GM23338 (cell line): ENCODE measurements around the gene RXFP4. TPM values are rescaled to one million over a fixed set of nuclear protein-coding genes. Genes with fewer than 3 reads are reported as not detected.

Experiments
- ATAC-seq: fragments of 200-7000 bp; cut with Tn5 transposase; 3 replicates; pipeline ENCODE4 v1.9.1; 2020
- DNase-seq: peaks from one replicate; pipeline ENCODE4 v3.0.0-alpha.2; 2015; ENCODE audit warnings: low spot score
- H2AFZ ChIP-seq: fragments of 200-600 bp; sonication (generic); 2 replicates; pipeline ENCODE4 v1.8.0; 2016; ENCODE audit warnings: antibody characterized with exemption, mild to moderate bottlenecking, moderate library complexity
- H3F3A ChIP-seq: fragments of 200-600 bp; sonication (generic); replicated peaks from 2 replicates; pipeline ENCODE4 v1.8.0; 2017; ENCODE audit warnings: antibody characterized with exemption, mixed run types, low read depth
- H3K27ac ChIP-seq: fragments of 200-600 bp; sonication (generic); 2 replicates; pipeline ENCODE4 v1.6.1; 2016; ENCODE audit warnings: low read depth
- H3K27me3 ChIP-seq: fragments of 200-600 bp; sonication (generic); 2 replicates; pipeline ENCODE4 v1.8.0; 2016; ENCODE audit warnings: mild to moderate bottlenecking, mixed run types, moderate library complexity; ENCODE audit not compliant: insufficient read depth
- H3K36me3 ChIP-seq: fragments of 200-600 bp; sonication (generic); 2 replicates; pipeline ENCODE4 v1.8.0; 2016; ENCODE audit warnings: mild to moderate bottlenecking; ENCODE audit not compliant: insufficient read depth
- H3K4me1 ChIP-seq: fragments of 200-600 bp; sonication (generic); 2 replicates; pipeline ENCODE4 v1.8.0; 2016; ENCODE audit warnings: mild to moderate bottlenecking, moderate library complexity; ENCODE audit not compliant: insufficient read depth
- H3K4me2 ChIP-seq: fragments of 200-600 bp; sonication (generic); 2 replicates; pipeline ENCODE4 v1.7.1; 2017; ENCODE audit warnings: mixed run types
- H3K4me3 ChIP-seq: fragments of 200-600 bp; sonication (generic); 2 replicates; pipeline ENCODE4 v1.6.1; 2016; ENCODE audit warnings: mixed run types
- H3K79me2 ChIP-seq: fragments of 200-600 bp; sonication (generic); replicated peaks from 2 replicates; pipeline ENCODE4 v1.8.0; 2017; ENCODE audit warnings: mild to moderate bottlenecking; ENCODE audit not compliant: insufficient read depth
- H3K9me2 ChIP-seq: fragments of 200-600 bp; sonication (generic); 2 replicates; pipeline ENCODE4 v1.8.0; 2017; ENCODE audit not compliant: insufficient read depth
- H4K20me1 ChIP-seq: fragments of 200-600 bp; sonication (generic); replicated peaks from 2 replicates; pipeline ENCODE4 v1.8.0; 2017; ENCODE audit warnings: mild to moderate bottlenecking; ENCODE audit not compliant: insufficient read depth
- H3K27ac Mint-ChIP-seq: 2 replicates; pipeline ENCODE4 v1.8.0; 2020; ENCODE audit warnings: inconsistent platforms, mild to moderate bottlenecking, moderate library complexity, mixed read lengths
- H3K27me3 Mint-ChIP-seq: 3 replicates; pipeline ENCODE4 v1.8.0; 2022; ENCODE audit warnings: low read depth, mild to moderate bottlenecking, moderate library complexity, mixed read lengths, inconsistent platforms; ENCODE audit not compliant: insufficient read depth, poor library complexity
- H3K36me3 Mint-ChIP-seq: 3 replicates; pipeline ENCODE4 v1.8.0; 2021; ENCODE audit warnings: low read depth, mild to moderate bottlenecking, inconsistent platforms, moderate library complexity, mixed read lengths
- H3K4me1 Mint-ChIP-seq: 3 replicates; pipeline ENCODE4 v1.8.0; 2020; ENCODE audit warnings: mild to moderate bottlenecking, inconsistent platforms, mixed read lengths
- H3K4me3 Mint-ChIP-seq: 3 replicates; pipeline ENCODE4 v1.8.0; 2021; ENCODE audit warnings: moderate library complexity, mild to moderate bottlenecking, inconsistent platforms, mixed read lengths
- H3K9me3 Mint-ChIP-seq: 3 replicates; pipeline ENCODE4 v1.8.0; 2020; ENCODE audit warnings: moderate library complexity, mild to moderate bottlenecking, inconsistent platforms, mixed read lengths
- EZH2 ChIP-seq: fragments of 200-600 bp; sonication (generic); IDR thresholded peaks from one replicate; pipeline ENCODE4 v1.8.0; 2017; ENCODE audit warnings: antibody characterized with exemption, mild to moderate bottlenecking, low read depth; ENCODE audit not compliant: unreplicated experiment
- EZH2phosphoT487 ChIP-seq: fragments of 200-600 bp; sonication (generic); IDR thresholded peaks from one replicate; pipeline ENCODE4 v1.8.1; 2018; ENCODE audit warnings: antibody characterized with exemption; ENCODE audit not compliant: unreplicated experiment
- JUNB ChIP-seq: IDR thresholded peaks from one replicate; pipeline ENCODE4 v1.6.1; 2016; ENCODE audit warnings: antibody characterized with exemption; ENCODE audit not compliant: unreplicated experiment
- NANOG ChIP-seq: IDR thresholded peaks from 2 replicates; pipeline ENCODE4 v1.6.1; 2016; ENCODE audit warnings: antibody characterized with exemption, borderline replicate concordance
- POLR2AphosphoS5 ChIP-seq: IDR thresholded peaks from 2 replicates; pipeline ENCODE4 v1.6.1; 2016; ENCODE audit warnings: antibody characterized with exemption, low read depth
- STAT1 ChIP-seq: IDR thresholded peaks from one replicate; pipeline ENCODE4 v1.6.1; 2016; ENCODE audit warnings: antibody characterized with exemption; ENCODE audit not compliant: unreplicated experiment
- ZNF114 ChIP-seq: fragments of 250-450 bp; sonication (Bioruptor Pico); IDR thresholded peaks from 2 replicates; pipeline ENCODE4 v1.5.0; 2020; ENCODE audit warnings: mild to moderate bottlenecking, moderate library complexity
- ZNF331 ChIP-seq: fragments of 250-450 bp; sonication (Bioruptor Pico); IDR thresholded peaks from 2 replicates; pipeline ENCODE4 v1.5.0; 2020; ENCODE audit warnings: low read depth, mild to moderate bottlenecking, moderate library complexity
- polyA plus RNA-seq: library from polyadenylated mRNA; unstranded; fragments of >200 nt; fragmentation: Nextera tagmentation; extraction: Ambion mirVana; gene quantifications from 2 replicates; pipeline ENCODE4 v1.2.1, GENCODE V29; 2016
- total RNA-seq: library from RNA; depleted of rRNA; stranded (reverse); fragments of >200 nt; shearing (Covaris generic); gene quantifications from 2 replicates; pipeline ENCODE4 v1.2.3, GENCODE V29; 2014
- TF ChIP-seq, protein P1 (sequence below): IDR thresholded peaks from one replicate; pipeline ENCODE4 v1.6.1; 2018; ENCODE audit warnings: antibody characterized with exemption; ENCODE audit not compliant: unreplicated experiment
- TF ChIP-seq, protein P2 (sequence below): fragments of 250-450 bp; sonication (Bioruptor Pico); IDR thresholded peaks from 2 replicates; pipeline ENCODE4 v1.5.0; 2020; ENCODE audit warnings: mild to moderate bottlenecking, moderate library complexity
- TF ChIP-seq, protein P3 (sequence below): IDR thresholded peaks from 2 replicates; pipeline ENCODE4 v1.6.1; 2016; ENCODE audit warnings: antibody characterized with exemption

Gene RXFP4
- total and polyA plus RNA-seq, 2 experiments from 2014 or later = not detected

DNA sequence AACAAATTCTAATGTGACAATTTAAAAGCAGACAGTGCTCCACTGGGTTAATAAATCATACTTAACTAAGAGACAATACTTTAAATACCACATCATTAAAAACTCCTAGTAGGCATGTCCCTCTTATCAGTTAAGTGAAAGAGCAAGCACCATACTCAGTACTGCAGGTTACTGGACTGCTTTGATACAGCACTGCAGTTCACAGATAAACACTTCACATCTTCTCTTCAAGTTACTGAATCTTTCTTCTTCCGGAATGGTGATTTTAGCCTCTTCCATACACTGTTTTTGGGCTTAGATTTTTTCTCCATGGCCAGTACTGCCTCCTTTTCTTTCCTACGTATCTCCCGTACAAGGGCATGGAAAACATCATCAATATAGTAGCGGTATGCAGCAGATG, 41.3 kb upstream of the RXFP4 start:
- Mint-ChIP-seq H3K4me3 (no peak overlapping the region), H3K9me3 (no peaks in the 10 kb centered on the region), H3K4me1 (no peaks in the 10 kb centered on the region), H3K36me3 (peaks cover 71% of the 10 kb centered on the region), H3K27ac (no peak overlapping the region), H3K27me3 (no peaks in the 10 kb centered on the region)
- peaks cover 47% of the 10 kb centered on the region for H3K36me3 ChIP-seq
- no peaks in the 10 kb centered on the region for H3K9me2 ChIP-seq
- no peaks in the 10 kb centered on the region for H3K79me2 ChIP-seq
- H3K27me3 ChIP-seq = no peaks in the 10 kb centered on the region
- no peak for ATAC-seq
- 0 out of 2 replicates have a peak, but pooled peaks cover 8% of the 10 kb centered on the region for H4K20me1 ChIP-seq
- TF ChIP-seq POLR2AphosphoS5 (no peak), STAT1 (no peak), ZNF114 (CRISPR knock-in tag) (no peak)
- no peak overlapping the region for H2AFZ ChIP-seq
- no peak overlapping the region for H3K4me3 ChIP-seq
- DNase-seq = no peak
- H3K4me2 ChIP-seq = no peak overlapping the region
- H3F3A ChIP-seq = peaks cover 14% of the 10 kb centered on the region; the same call in 1 of the 2 replicates
- no peak overlapping the region for H3K27ac ChIP-seq
- no peaks in the 10 kb centered on the region for H3K4me1 ChIP-seq

DNA sequence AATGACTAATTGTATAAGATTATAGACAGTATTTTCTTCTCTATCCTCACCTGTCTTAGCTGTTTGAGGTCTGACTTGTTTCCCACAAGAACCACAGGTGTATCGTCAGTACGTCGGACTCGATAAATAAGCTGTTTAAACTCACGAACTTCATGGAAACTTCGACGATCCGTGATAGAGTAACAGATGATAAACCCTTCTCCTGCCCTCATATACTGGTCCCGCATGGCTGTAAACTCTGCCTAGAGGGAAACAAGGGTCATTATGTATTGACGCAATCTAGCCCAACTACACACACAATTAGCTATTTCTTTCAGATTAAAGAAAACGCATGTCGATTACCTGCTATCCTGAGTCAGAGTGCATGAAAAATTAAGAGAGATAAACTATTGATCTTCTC, 37.2 kb upstream of the RXFP4 start:
- H3K4me1 ChIP-seq = no peaks in the 10 kb centered on the region
- H3K4me3 Mint-ChIP-seq = no peak overlapping the region
- no peak overlapping the region for H3K27ac ChIP-seq
- H3K27me3 ChIP-seq = no peaks in the 10 kb centered on the region
- no peaks in the 10 kb centered on the region for H3K9me2 ChIP-seq
- no peak overlapping the region for H3K4me2 ChIP-seq
- peaks cover 7% of the 10 kb centered on the region for H3K79me2 ChIP-seq
- peaks cover 17% of the 10 kb centered on the region; the same call in 1 of the 2 replicates for H3F3A ChIP-seq
- no peak overlapping the region for H3K4me3 ChIP-seq
- H3K36me3 ChIP-seq = peaks cover 57% of the 10 kb centered on the region
- TF ChIP-seq ZNF114 (CRISPR knock-in tag) (no peak), STAT1 (no peak), JUNB (no peak), EZH2phosphoT487 (no peak), EZH2 (no peak), POLR2AphosphoS5 (no peak), ZNF331 (CRISPR knock-in tag) (no peak), NANOG (no peak)
- TF ChIP-seq, protein P1, sequence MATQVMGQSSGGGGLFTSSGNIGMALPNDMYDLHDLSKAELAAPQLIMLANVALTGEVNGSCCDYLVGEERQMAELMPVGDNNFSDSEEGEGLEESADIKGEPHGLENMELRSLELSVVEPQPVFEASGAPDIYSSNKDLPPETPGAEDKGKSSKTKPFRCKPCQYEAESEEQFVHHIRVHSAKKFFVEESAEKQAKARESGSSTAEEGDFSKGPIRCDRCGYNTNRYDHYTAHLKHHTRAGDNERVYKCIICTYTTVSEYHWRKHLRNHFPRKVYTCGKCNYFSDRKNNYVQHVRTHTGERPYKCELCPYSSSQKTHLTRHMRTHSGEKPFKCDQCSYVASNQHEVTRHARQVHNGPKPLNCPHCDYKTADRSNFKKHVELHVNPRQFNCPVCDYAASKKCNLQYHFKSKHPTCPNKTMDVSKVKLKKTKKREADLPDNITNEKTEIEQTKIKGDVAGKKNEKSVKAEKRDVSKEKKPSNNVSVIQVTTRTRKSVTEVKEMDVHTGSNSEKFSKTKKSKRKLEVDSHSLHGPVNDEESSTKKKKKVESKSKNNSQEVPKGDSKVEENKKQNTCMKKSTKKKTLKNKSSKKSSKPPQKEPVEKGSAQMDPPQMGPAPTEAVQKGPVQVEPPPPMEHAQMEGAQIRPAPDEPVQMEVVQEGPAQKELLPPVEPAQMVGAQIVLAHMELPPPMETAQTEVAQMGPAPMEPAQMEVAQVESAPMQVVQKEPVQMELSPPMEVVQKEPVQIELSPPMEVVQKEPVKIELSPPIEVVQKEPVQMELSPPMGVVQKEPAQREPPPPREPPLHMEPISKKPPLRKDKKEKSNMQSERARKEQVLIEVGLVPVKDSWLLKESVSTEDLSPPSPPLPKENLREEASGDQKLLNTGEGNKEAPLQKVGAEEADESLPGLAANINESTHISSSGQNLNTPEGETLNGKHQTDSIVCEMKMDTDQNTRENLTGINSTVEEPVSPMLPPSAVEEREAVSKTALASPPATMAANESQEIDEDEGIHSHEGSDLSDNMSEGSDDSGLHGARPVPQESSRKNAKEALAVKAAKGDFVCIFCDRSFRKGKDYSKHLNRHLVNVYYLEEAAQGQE = no peak
- TF ChIP-seq, protein P2, sequence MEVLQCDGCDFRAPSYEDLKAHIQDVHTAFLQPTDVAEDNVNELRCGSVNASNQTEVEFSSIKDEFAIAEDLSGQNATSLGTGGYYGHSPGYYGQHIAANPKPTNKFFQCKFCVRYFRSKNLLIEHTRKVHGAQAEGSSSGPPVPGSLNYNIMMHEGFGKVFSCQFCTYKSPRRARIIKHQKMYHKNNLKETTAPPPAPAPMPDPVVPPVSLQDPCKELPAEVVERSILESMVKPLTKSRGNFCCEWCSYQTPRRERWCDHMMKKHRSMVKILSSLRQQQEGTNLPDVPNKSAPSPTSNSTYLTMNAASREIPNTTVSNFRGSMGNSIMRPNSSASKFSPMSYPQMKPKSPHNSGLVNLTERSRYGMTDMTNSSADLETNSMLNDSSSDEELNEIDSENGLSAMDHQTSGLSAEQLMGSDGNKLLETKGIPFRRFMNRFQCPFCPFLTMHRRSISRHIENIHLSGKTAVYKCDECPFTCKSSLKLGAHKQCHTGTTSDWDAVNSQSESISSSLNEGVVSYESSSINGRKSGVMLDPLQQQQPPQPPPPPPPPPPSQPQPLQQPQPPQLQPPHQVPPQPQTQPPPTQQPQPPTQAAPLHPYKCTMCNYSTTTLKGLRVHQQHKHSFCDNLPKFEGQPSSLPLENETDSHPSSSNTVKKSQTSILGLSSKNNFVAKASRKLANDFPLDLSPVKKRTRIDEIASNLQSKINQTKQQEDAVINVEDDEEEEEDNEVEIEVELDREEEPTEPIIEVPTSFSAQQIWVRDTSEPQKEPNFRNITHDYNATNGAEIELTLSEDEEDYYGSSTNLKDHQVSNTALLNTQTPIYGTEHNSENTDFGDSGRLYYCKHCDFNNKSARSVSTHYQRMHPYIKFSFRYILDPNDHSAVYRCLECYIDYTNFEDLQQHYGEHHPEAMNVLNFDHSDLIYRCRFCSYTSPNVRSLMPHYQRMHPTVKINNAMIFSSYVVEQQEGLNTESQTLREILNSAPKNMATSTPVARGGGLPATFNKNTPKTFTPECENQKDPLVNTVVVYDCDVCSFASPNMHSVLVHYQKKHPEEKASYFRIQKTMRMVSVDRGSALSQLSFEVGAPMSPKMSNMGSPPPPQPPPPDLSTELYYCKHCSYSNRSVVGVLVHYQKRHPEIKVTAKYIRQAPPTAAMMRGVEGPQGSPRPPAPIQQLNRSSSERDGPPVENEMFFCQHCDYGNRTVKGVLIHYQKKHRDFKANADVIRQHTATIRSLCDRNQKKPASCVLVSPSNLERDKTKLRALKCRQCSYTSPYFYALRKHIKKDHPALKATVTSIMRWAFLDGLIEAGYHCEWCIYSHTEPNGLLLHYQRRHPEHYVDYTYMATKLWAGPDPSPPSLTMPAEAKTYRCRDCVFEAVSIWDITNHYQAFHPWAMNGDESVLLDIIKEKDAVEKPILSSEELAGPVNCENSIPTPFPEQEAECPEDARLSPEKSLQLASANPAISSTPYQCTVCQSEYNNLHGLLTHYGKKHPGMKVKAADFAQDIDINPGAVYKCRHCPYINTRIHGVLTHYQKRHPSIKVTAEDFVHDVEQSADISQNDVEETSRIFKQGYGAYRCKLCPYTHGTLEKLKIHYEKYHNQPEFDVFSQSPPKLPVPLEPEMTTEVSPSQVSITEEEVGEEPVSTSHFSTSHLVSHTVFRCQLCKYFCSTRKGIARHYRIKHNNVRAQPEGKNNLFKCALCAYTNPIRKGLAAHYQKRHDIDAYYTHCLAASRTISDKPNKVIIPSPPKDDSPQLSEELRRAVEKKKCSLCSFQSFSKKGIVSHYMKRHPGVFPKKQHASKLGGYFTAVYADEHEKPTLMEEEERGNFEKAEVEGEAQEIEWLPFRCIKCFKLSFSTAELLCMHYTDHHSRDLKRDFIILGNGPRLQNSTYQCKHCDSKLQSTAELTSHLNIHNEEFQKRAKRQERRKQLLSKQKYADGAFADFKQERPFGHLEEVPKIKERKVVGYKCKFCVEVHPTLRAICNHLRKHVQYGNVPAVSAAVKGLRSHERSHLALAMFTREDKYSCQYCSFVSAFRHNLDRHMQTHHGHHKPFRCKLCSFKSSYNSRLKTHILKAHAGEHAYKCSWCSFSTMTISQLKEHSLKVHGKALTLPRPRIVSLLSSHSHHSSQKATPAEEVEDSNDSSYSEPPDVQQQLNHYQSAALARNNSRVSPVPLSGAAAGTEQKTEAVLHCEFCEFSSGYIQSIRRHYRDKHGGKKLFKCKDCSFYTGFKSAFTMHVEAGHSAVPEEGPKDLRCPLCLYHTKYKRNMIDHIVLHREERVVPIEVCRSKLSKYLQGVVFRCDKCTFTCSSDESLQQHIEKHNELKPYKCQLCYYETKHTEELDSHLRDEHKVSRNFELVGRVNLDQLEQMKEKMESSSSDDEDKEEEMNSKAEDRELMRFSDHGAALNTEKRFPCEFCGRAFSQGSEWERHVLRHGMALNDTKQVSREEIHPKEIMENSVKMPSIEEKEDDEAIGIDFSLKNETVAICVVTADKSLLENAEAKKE (CRISPR knock-in tag) = no peak
- TF ChIP-seq, protein P3, sequence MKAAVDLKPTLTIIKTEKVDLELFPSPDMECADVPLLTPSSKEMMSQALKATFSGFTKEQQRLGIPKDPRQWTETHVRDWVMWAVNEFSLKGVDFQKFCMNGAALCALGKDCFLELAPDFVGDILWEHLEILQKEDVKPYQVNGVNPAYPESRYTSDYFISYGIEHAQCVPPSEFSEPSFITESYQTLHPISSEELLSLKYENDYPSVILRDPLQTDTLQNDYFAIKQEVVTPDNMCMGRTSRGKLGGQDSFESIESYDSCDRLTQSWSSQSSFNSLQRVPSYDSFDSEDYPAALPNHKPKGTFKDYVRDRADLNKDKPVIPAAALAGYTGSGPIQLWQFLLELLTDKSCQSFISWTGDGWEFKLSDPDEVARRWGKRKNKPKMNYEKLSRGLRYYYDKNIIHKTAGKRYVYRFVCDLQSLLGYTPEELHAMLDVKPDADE = no peak
- H3K36me3 Mint-ChIP-seq = peaks cover 67% of the 10 kb centered on the region
- no peak overlapping the region for H3K27ac Mint-ChIP-seq
- H3K27me3 Mint-ChIP-seq = no peaks in the 10 kb centered on the region
- no peak for ATAC-seq
- H3K4me1 Mint-ChIP-seq = no peaks in the 10 kb centered on the region
- H3K9me3 Mint-ChIP-seq = no peaks in the 10 kb centered on the region
- H2AFZ ChIP-seq = no peak overlapping the region
- 0 out of 2 replicates have a peak, but pooled peaks cover 11% of the 10 kb centered on the region for H4K20me1 ChIP-seq
- DNase-seq = no peak
